A549 treated with CORT108297 at 1 μM for 4 hours (cell line): ENCODE results near the gene OR5AR1. TPM values are rescaled to one million over a fixed set of nuclear protein-coding genes. Genes with fewer than 3 reads are reported as not detected.

ENCODE experiments used
- total RNA-seq: library from RNA; stranded (reverse); fragments of 200-300 nt; extraction: Qiagen RNA extraction; gene quantifications from 5 replicates; pipeline ENCODE4 v1.2.3, GENCODE V29; 2022

OR5AR1 gene
- not detected in 5 replicates for total RNA-seq

DNA sequence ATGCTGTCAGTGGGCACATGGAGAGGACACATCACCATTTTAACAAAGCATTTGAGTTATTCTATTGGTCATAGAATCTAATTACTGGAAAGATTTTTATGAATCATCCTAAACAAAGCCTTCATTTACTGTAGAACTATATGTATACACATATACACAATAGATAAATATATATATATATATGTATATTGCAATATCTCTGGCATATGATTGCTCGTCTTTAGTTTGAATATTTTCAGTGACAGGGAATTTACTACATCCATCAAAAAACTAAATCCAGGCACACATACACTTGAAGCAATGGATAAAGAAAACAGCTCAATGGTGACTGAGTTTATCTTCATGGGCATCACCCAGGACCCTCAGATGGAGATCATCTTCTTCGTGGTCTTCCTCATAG is at the start of gene OR5AR1:
Gene OR5AR1, plus strand, starts transcription at position 301 of the 400 bp plus-strand sequence. Its CDS starts 0 bp downstream, at position 301.

DNA sequence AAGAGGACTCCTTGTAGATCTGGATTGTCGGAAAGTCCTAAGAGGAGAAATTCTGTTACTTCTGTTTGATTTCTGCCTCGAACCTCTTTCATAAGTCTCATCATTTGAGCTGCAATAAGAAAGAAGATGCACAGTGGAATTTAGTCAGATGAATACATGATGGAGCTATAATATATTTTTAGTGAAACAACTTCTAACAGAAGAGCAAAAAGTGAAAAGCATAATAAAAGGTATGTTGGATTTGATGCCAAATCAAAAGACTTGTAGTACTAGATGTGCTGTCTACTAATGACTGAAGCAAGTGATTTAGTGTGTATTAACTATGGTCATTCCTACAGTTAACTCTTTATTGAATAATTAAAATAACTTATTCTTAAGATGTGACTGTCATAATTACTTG is 21.1 kb upstream of the OR5AR1 start, which contains the start of gene OR5AP2:
Gene OR5AP2, minus strand, starts transcription at position 101 of the 400 bp plus-strand sequence. Its CDS starts 0 bp downstream, at position 101.

DNA sequence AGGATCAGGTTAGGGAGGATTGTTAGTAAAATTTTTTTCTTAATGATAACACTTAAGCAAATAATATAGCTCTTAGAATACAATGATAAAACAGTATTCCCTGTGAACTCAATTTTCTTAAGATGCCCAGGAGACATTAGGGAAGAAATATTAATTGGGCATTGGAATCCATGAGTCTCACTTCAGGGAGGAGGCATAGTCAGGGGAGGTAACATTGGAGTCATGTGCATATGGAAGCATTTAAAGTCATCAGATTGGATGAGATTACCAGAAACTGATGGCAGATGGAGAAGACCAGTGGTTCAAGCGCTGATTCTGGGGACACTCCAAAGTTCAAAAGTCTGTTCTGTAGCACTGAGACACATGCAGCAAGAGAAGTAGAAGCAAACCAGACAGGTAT is 35.3 kb downstream of the OR5AR1 start, which contains the start of gene OR9G1:
Gene OR9G1, plus strand, starts transcription at position 301 of the 400 bp plus-strand sequence. CDS start 1,293 bp downstream, outside the sequence.

Other genes with a start within 250 kb of the OR5AR1 start
- not detected in 5 replicates for gene OR5M3, start 190.3 kb upstream of the OR5AR1 start, total RNA-seq
- not detected in 5 replicates for gene OR5M8, start 172.3 kb upstream of the OR5AR1 start, total RNA-seq
- not detected in 5 replicates for gene OR5M11, start 120.4 kb upstream of the OR5AR1 start, total RNA-seq
- not detected in 5 replicates for gene OR5M10, start 86.0 kb upstream of the OR5AR1 start, total RNA-seq
- gene OR5M1, start 48.8 kb upstream of the OR5AR1 start, total RNA-seq, result not detected in 5 replicates
- not detected in 5 replicates for gene OR5AP2, start 21.2 kb upstream of the OR5AR1 start, total RNA-seq
- not detected in 5 replicates for gene OR9G1, start 35.4 kb downstream of the OR5AR1 start, total RNA-seq
- not detected in 5 replicates for gene OR9G4, start 85.0 kb downstream of the OR5AR1 start, total RNA-seq